GM18498 (cell line): ENCODE measurements around the gene DENND1B.

Source experiments
- ATAC-seq: cut with Tn5 transposase; IDR thresholded peaks from one replicate; pipeline ENCODE4 v1.9.1; 2021; ENCODE audit warnings: mild to moderate bottlenecking, moderate library complexity; ENCODE audit not compliant: unreplicated experiment

The DENND1B gene

GRCh38 chr1:197472141-197472540, 303.1 kb downstream of the DENND1B start:
- no peak for ATAC-seq

GRCh38 chr1:197471248-197471985, 303.9 kb downstream of the DENND1B start:
- ATAC-seq = no peak

- ATAC-seq = no peak
Observed at GRCh38 chr1:197470330-197470729, 304.9 kb downstream of the DENND1B start.

GRCh38 chr1:197469620-197470210, 305.6 kb downstream of the DENND1B start:
- no peak for ATAC-seq

GRCh38 chr1:197468543-197469175, 306.6 kb downstream of the DENND1B start:
- ATAC-seq = no peak

- ATAC-seq = no peak
Observed at GRCh38 chr1:197467881-197468280, 307.4 kb downstream of the DENND1B start.

GRCh38 chr1:197466813-197467212, 308.5 kb downstream of the DENND1B start:
- ATAC-seq = no peak

- no peak for ATAC-seq
Observed at GRCh38 chr1:197465528-197466327, 309.6 kb downstream of the DENND1B start.

GRCh38 chr1:197464044-197464443, 311.2 kb downstream of the DENND1B start:
- ATAC-seq = no peak

GRCh38 chr1:197463142-197463541, 312.1 kb downstream of the DENND1B start:
- no peak for ATAC-seq

- ATAC-seq = no peak
Observed at GRCh38 chr1:197462539-197462938, 312.7 kb downstream of the DENND1B start.
